ENCODE measurements around the gene GRK4.
"Not testable (repeated sequence)": the region's sequence is repeated elsewhere in the genome, so short reads cannot be mapped to it uniquely, and the experiment has no call there.

GRK4 gene

GRCh38 chr4:3043282-3044020 lies 80.1 kb downstream of the GRK4 start:
- DNase-seq, result no peak

GRCh38 chr4:3044870-3045819 lies 81.8 kb downstream of the GRK4 start:
- DNase-seq, result no peak

- DNase-seq, result no peak
Observed at GRCh38 chr4:3046162-3046561, 82.8 kb downstream of the GRK4 start.

GRCh38 chr4:3046623-3047022 lies 83.3 kb downstream of the GRK4 start:
- DNase-seq, result no peak

GRCh38 chr4:3047464-3048286 lies 84.3 kb downstream of the GRK4 start:
- DNase-seq, result peak; percentile 63

GRCh38 chr4:3051141-3051897 lies 87.9 kb downstream of the GRK4 start:
- DNase-seq, result not testable (repeated sequence)

GRCh38 chr4:3054169-3054759 lies 90.9 kb downstream of the GRK4 start:
- no peak for DNase-seq

GRCh38 chr4:3059943-3060342 lies 96.6 kb downstream of the GRK4 start:
- no peak for DNase-seq

GRCh38 chr4:3060946-3061345 lies 97.6 kb downstream of the GRK4 start:
- no peak for DNase-seq

GRCh38 chr4:3062471-3062870 lies 99.1 kb downstream of the GRK4 start:
- no peak for DNase-seq

GRCh38 chr4:3065551-3065950 lies 102.2 kb downstream of the GRK4 start:
- no peak for DNase-seq

GRCh38 chr4:3066836-3067400 lies 103.5 kb downstream of the GRK4 start:
- no peak for DNase-seq

- DNase-seq, result no peak
Observed at GRCh38 chr4:3067473-3068001, 104.2 kb downstream of the GRK4 start.

- no peak for DNase-seq
Observed at GRCh38 chr4:3069661-3070199, 106.4 kb downstream of the GRK4 start.

GRCh38 chr4:3070709-3071500 lies 107.5 kb downstream of the GRK4 start:
- no peak for DNase-seq

GRCh38 chr4:3071811-3072210 lies 108.4 kb downstream of the GRK4 start:
- DNase-seq, result no peak

GRCh38 chr4:3073158-3074077 lies 110.0 kb downstream of the GRK4 start:
- peak; percentile 52 for DNase-seq

GRCh38 chr4:3074078-3074845 lies 110.9 kb downstream of the GRK4 start, which contains the start of the genes HTT and HTT-AS:
Gene HTT (plus strand): TSS chr4:3074681. CDS start chr4:3074826, 145 bp downstream.
Gene HTT-AS (minus strand): TSS chr4:3074538.
- DNase-seq, result peak; percentile 98
